UCSD-AML1 (cell line): ENCODE data around the gene GDAP1L1.
A peak's percentile ranks its signal among the peaks of the same experiment; 100 is the strongest.

Experiments used
- DNase-seq: peaks from one replicate; lab custom pipeline; 2025; ENCODE audit not compliant: unreplicated experiment; lab: John Stamatoyannopoulos, UW

Gene GDAP1L1

GRCh38 chr20:44247131-44247571, at the start of gene GDAP1L1:
TSS of gene GDAP1L1 (plus strand) at chr20:44247308. CDS start at chr20:44247335, 27 bp downstream.
- no peak for DNase-seq

- no peak for DNase-seq
Measured at GRCh38 chr20:44198872-44199271, 48.2 kb upstream of the GDAP1L1 start.

GRCh38 chr20:44199877-44200276, 47.2 kb upstream of the GDAP1L1 start:
- no peak for DNase-seq

GRCh38 chr20:44200371-44200770, 46.7 kb upstream of the GDAP1L1 start:
- no peak for DNase-seq

- no peak for DNase-seq
Measured at GRCh38 chr20:44200983-44201382, 46.1 kb upstream of the GDAP1L1 start.

- no peak for DNase-seq
Measured at GRCh38 chr20:44203161-44203560, 43.9 kb upstream of the GDAP1L1 start.

- no peak for DNase-seq
Measured at GRCh38 chr20:44204156-44204831, 42.8 kb upstream of the GDAP1L1 start.

- no peak for DNase-seq
Measured at GRCh38 chr20:44204832-44205215, 42.3 kb upstream of the GDAP1L1 start.

- no peak for DNase-seq
Measured at GRCh38 chr20:44206132-44206531, 41.0 kb upstream of the GDAP1L1 start.

GRCh38 chr20:44207126-44207723, 39.9 kb upstream of the GDAP1L1 start:
- no peak for DNase-seq

GRCh38 chr20:44208165-44208564, 38.9 kb upstream of the GDAP1L1 start:
- no peak for DNase-seq

GRCh38 chr20:44208770-44209169, 38.3 kb upstream of the GDAP1L1 start:
- no peak for DNase-seq

GRCh38 chr20:44209686-44210405, 37.3 kb upstream of the GDAP1L1 start:
- DNase-seq: no peak

GRCh38 chr20:44210406-44211176, 36.5 kb upstream of the GDAP1L1 start, which contains the start of gene OSER1:
TSS of gene OSER1 (minus strand) at chr20:44210771. CDS start at chr20:44206957, 3,814 bp downstream.
- DNase-seq: peak; percentile 98

- DNase-seq: no peak
Measured at GRCh38 chr20:44211177-44212039, 35.7 kb upstream of the GDAP1L1 start.

- no peak for DNase-seq
Measured at GRCh38 chr20:44212792-44213191, 34.3 kb upstream of the GDAP1L1 start.

- DNase-seq: peak; percentile 67
Measured at GRCh38 chr20:44215125-44215524, 32.0 kb upstream of the GDAP1L1 start.

GRCh38 chr20:44217342-44218092, 29.6 kb upstream of the GDAP1L1 start:
- DNase-seq: peak; percentile 57

GRCh38 chr20:44218446-44218845, 28.7 kb upstream of the GDAP1L1 start:
- no peak for DNase-seq
